Esophagus muscularis mucosa (tissue), 4 donors: ENCODE measurements around the gene INTS3. TPM values are rescaled to one million over a fixed set of nuclear protein-coding genes. Genes with fewer than 3 reads are reported as not detected.

Experiments
- DNase-seq: peaks from one replicate; pipeline ENCODE4 v3.0.0-alpha.2; 2017; ENCODE audit errors: extremely low spot score
- H3K27ac ChIP-seq, 4 donors: fragments of 200-600 bp; sonication (generic); replicated peaks in 1 of 4; 1 replicate in 3 of 4; 2 replicates in 1 of 4; pipeline ENCODE4 v1.5.1; 2016 to 2019; ENCODE audit warnings: mild to moderate bottlenecking in 1 of 4
- H3K27me3 ChIP-seq, 4 donors: fragments of 200-600 bp; sonication (generic); one replicate each; pipeline versions ENCODE4 v1.5.1 to v1.6.0; 2016 to 2019
- H3K36me3 ChIP-seq, 4 donors: fragments of 200-600 bp; sonication (generic); one replicate each; pipeline ENCODE4 v1.5.1; 2016 to 2019
- H3K4me1 ChIP-seq, 4 donors: fragments of 200-600 bp; sonication (generic); one replicate each; pipeline ENCODE4 v1.5.1; 2016 to 2019
- H3K4me3 ChIP-seq, 4 donors: fragments of 200-600 bp; sonication (generic); 1 replicate in 2 of 4; 2 replicates in 2 of 4; pipeline ENCODE4 v1.5.1; 2016 to 2019; ENCODE audit warnings: mild to moderate bottlenecking in 4 of 4, moderate library complexity in 1 of 4
- H3K9me3 ChIP-seq, 4 donors: fragments of 200-600 bp; sonication (generic); 1 replicate in 3 of 4; 2 replicates in 1 of 4; pipeline ENCODE4 v1.5.1; 2016 to 2019
- EP300 ChIP-seq: sonication (generic); formaldehyde crosslinking; IDR thresholded peaks from one replicate; pipeline ENCODE4 v1.6.1; 2017; ENCODE audit warnings: antibody characterized with exemption
- POLR2A ChIP-seq: fragments of 450-650 bp; IDR thresholded peaks from one replicate; pipeline ENCODE4 v1.6.1; 2017; ENCODE audit warnings: antibody characterized with exemption, moderate library complexity, mild to moderate bottlenecking, low read depth
- POLR2AphosphoS5 ChIP-seq, 2 donors: sonication (generic); formaldehyde crosslinking; IDR thresholded peaks; one replicate each; pipeline ENCODE4 v1.6.1; 2017; ENCODE audit warnings: antibody characterized with exemption in 2 of 2
- WGBS: methylation state at CpG from one replicate; pipeline ENCODE4 v1.1.5; 2018; 5-methylcytosine and 5-hydroxymethylcytosine counted together
- intact Hi-C: fragments of 100-400 bp; cut with DNase I; formaldehyde crosslinking; loops from one replicate; pipeline ENCODE4 v1.15.1; 2023
- total RNA-seq, 4 donors: library from RNA; depleted of rRNA; stranded (reverse); fragments of >200 nt; gene quantifications; one replicate each; pipeline versions ENCODE4 v1.1.0 to v1.2.1, GENCODE V29; 2016
- TF ChIP-seq, protein P1 (sequence below), 3 experiments: fragments of 200-600 bp in 2 of 3; fragments of 450-650 bp in 1 of 3; sonication (generic) in 2 of 3; IDR thresholded peaks; one replicate each; pipeline ENCODE4 v1.5.1; 2017 to 2019; ENCODE audit warnings: antibody characterized with exemption in 3 of 3, mild to moderate bottlenecking in 2 of 3, moderate library complexity in 1 of 3

Gene INTS3
- total RNA-seq, 4 donors from 2014 or later, result 32.3 to 45.5 (median 38.9) TPM

DNA sequence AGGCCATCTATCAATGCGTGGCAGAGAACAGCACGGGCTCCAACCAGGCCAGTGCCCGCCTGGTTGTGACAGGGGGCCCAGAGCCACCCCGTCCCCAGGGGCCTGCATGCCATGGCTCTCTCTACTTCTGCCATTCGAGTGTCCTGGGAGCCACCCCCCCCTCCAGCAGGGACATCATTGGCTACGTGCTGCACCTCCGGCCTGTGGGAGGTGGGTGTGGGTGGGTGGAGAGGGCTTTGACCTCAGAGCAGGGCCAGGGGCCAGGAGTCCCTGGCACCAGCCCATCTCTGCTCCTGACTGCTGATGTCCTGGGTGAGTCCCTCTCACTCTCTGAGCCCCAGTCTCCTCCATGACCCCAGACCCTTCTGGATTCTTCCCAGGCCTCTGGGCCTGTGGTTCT lies 72.7 kb downstream of the INTS3 start:
- Histone ChIP-seq H3K4me1 (peaks cover 5 to 25% (median 15%) of the 10 kb centered on the region in 4 donors), H3K27me3 (no peaks in the 10 kb centered on the region), H3K4me3 (no peak overlapping the region), H3K36me3 (peaks cover 0 to 12% (median 5%) of the 10 kb centered on the region in 4 donors), H3K27ac (no peak overlapping the region), H3K9me3 (no peaks in the 10 kb centered on the region)
- WGBS, result no CpG with 5 or more reads among the region's 7 CpGs
- no peak for TF ChIP-seq POLR2AphosphoS5 (IDR thresholded peaks at IDR 0.05)
- TF ChIP-seq EP300, result no peak
- no peak for TF ChIP-seq POLR2A
- TF ChIP-seq, protein P1, sequence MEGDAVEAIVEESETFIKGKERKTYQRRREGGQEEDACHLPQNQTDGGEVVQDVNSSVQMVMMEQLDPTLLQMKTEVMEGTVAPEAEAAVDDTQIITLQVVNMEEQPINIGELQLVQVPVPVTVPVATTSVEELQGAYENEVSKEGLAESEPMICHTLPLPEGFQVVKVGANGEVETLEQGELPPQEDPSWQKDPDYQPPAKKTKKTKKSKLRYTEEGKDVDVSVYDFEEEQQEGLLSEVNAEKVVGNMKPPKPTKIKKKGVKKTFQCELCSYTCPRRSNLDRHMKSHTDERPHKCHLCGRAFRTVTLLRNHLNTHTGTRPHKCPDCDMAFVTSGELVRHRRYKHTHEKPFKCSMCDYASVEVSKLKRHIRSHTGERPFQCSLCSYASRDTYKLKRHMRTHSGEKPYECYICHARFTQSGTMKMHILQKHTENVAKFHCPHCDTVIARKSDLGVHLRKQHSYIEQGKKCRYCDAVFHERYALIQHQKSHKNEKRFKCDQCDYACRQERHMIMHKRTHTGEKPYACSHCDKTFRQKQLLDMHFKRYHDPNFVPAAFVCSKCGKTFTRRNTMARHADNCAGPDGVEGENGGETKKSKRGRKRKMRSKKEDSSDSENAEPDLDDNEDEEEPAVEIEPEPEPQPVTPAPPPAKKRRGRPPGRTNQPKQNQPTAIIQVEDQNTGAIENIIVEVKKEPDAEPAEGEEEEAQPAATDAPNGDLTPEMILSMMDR (IDR thresholded peaks at IDR 0.05), result no peak
- DNase-seq, result no peak
- intact Hi-C loops, result no loop called here

DNA sequence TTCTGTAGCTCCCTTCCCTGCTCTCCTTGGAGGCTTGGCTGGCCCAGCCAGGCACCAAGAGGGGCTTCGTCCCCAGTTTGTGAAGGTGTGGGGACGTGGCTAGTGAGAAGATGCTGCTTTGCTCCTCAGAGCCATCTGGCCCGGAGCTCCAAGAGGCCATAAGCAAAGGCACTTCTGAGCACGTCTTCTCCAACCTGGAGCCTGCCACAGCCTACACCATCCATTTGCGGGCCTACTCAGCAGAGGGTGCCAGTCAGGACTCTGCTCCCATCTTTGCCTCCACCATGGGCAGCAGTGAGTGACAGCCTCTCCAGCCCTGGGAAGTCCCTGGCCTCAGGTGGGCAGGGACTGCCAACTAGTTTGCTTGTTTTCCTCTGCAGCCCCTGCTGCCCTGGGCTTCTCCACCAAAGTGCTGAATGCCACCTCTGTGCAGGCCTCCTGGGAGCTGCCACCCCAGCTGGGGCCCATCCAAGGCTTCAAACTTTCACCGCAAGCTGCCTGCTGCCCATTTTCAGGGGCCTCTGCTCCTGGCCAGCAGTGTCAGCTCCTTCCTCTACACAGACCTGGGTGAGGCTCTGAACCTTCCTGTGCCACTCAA lies 73.3 kb downstream of the INTS3 start:
- DNase-seq, result no peak
- intact Hi-C loops, result no loop called here

DNA sequence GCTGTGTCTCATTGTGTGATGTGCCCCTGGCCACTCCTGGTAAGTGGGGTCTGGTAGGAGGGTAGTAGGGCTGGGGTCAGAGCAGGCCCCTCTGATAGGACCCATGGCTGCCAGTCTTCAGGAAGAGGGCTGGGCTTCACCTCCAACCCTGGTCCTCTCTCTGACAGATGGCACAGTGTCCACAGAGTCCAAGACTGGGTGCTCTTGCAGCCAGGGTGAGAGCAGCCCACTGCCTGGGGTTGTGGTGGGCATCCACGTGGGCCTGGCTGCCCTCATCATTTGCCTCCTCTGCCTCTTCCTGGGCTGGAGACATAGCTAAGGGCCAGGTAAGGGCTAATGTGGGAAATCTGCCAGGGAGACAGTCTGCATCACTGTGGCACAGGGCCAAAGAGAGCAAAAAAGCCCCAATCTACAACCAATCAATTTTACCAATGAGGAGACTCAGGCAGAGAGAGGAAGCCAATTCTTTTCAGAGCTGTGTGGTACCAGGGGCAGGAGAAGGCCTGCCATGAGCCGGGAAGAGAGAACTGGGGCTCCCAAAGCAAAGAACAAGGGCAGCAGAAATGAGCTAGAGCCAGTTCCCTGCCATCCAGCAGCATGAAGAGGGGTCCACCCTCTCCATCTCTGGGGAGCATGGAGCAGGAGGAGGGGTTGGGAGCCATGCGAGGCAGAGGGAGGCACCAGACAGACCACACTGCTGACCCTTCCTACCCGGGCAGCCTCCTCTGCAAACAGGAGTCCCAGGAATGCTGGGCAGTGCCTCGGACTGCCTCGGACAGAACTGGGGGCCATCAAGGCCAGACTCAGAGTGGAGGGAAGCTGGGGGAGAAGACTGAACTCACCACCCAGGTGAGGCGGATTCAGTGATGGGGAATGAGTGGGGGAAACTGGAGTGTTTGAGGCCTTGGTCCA lies 74.2 kb downstream of the INTS3 start:
- intact Hi-C loops, result no loop called here
- TF ChIP-seq POLR2A (no peak), EP300 (no peak), POLR2AphosphoS5 (IDR thresholded peaks at IDR 0.05) (no peak)
- TF ChIP-seq, protein P1 (IDR thresholded peaks at IDR 0.05), result no peak
- Histone ChIP-seq H3K36me3 (peaks cover 0 to 26% (median 7%) of the 10 kb centered on the region in 4 donors), H3K27ac (no peak overlapping the region), H3K27me3 (no peaks in the 10 kb centered on the region), H3K4me3 (no peak overlapping the region), H3K4me1 (peaks cover 11 to 28% (median 21%) of the 10 kb centered on the region in 4 donors), H3K9me3 (no peaks in the 10 kb centered on the region)
- no peak for DNase-seq
- 91% methylated on average over 4 of the region's 7 CpGs for whole genome bisulfite sequencing

More for the DNA sequence above, 73.3 kb downstream of the INTS3 start:
- H3K36me3 ChIP-seq, result peaks cover 0 to 17% (median 5%) of the 10 kb centered on the region in 4 donors
- TF ChIP-seq, protein P1 (IDR thresholded peaks at IDR 0.05), result no peak
- no peak overlapping the region for H3K4me3 ChIP-seq
- 93% methylated on average over 6 of the region's 6 CpGs for WGBS
- H3K27me3 ChIP-seq, result no peaks in the 10 kb centered on the region
- no peaks in the 10 kb centered on the region for H3K9me3 ChIP-seq
- H3K27ac ChIP-seq, result no peak overlapping the region
- peaks cover 11 to 28% (median 20%) of the 10 kb centered on the region in 4 donors for H3K4me1 ChIP-seq

- no peak overlapping the region for H3K4me3 ChIP-seq
- no peaks in the 10 kb centered on the region for H3K27me3 ChIP-seq
- 72% methylated on average over 3 of the region's 3 CpGs for whole genome bisulfite sequencing
- intact Hi-C loops, result no loop called here
- TF ChIP-seq POLR2AphosphoS5 (IDR thresholded peaks at IDR 0.05) (no peak), POLR2A (no peak), EP300 (no peak)
- TF ChIP-seq, protein P1 (IDR thresholded peaks at IDR 0.05), result no peak
- peaks cover 11 to 28% (median 17%) of the 10 kb centered on the region in 4 donors for H3K4me1 ChIP-seq
- H3K36me3 ChIP-seq, result peaks cover 6 to 41% (median 21%) of the 10 kb centered on the region in 4 donors
- no peak for DNase-seq
- H3K9me3 ChIP-seq, result no peaks in the 10 kb centered on the region
- no peak overlapping the region for H3K27ac ChIP-seq
Measured at GRCh38 chr1:153803470-153804056, 75.7 kb downstream of the INTS3 start.
